NCI-H146 treated with DMSO at 0.1 percent for 48 hours (cell line): ENCODE data around the gene PIAS2.
"Not testable (repeated sequence)": the region's sequence is repeated elsewhere in the genome, so short reads cannot be mapped to it uniquely, and the experiment has no call there.

Source experiments
- DNase-seq: peaks from one replicate; lab custom pipeline; 2025; ENCODE audit not compliant: unreplicated experiment; lab: John Stamatoyannopoulos, UW

PIAS2 gene, protein sequence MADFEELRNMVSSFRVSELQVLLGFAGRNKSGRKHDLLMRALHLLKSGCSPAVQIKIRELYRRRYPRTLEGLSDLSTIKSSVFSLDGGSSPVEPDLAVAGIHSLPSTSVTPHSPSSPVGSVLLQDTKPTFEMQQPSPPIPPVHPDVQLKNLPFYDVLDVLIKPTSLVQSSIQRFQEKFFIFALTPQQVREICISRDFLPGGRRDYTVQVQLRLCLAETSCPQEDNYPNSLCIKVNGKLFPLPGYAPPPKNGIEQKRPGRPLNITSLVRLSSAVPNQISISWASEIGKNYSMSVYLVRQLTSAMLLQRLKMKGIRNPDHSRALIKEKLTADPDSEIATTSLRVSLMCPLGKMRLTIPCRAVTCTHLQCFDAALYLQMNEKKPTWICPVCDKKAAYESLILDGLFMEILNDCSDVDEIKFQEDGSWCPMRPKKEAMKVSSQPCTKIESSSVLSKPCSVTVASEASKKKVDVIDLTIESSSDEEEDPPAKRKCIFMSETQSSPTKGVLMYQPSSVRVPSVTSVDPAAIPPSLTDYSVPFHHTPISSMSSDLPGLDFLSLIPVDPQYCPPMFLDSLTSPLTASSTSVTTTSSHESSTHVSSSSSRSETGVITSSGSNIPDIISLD

DNA sequence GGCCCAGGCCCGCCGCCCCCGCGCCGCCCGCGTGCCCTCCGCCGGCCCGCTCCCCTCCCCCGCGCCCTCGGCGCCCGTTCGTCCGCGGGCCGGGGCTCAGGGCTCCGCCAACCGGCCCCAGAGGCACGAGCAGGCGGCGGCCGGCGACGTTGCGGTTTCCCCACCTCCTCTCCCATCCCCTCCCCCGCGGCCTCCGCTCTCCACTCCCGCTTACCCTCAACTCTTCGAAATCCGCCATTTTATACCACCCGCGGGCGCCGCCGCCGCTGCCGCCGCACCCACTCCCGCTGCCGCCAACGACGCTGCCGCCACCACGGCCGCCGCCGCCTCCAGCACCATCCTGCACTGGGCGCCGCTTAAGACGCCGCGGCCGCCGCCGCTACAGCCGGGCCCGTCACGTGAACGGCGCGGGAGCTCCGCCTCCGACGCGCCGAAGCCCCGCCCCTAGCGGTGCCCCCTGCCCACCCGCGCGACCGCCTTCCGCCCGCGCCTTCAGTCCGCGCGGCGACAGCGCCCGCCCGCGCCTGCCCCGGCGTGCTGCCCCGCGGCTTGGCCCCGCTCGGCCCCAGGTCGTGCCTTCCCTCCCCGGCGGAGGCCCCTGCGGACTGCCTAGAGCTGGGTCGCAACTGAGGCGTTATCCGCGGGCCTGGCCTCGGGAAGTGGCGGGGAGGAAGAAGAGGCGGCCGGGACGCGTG lies at the start of gene PIAS2, which contains the start of gene KATNAL2:
Gene PIAS2 (minus strand): TSS at position 400 of the 695 bp plus-strand sequence. CDS start 162 bp downstream, at position 238.
Gene KATNAL2 (plus strand): TSS at position 495 of the 695 bp plus-strand sequence. CDS start 29,271 bp downstream, outside the sequence.
- DNase-seq: peak; percentile 90

DNA sequence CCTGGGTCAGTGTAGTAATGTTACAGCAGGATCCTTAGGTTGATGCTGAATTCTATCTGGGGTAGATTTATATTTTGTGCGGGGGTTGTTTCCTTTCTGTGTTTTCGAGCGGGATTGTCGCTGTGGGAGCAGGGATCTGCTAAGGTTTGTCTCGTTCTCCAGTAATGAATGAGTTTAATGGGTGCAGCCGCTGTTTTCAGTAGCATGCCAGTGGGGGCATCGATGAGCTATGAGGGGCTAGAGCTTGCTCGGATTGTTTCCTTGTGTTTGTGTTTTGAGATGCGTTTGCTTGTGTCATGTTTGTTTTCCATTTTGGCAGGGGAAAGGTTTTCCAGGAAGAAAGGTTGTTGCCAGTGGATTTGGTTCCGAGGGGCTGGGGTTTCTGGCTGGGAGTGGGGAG lies 49.0 kb upstream of the PIAS2 start:
- DNase-seq: not testable (repeated sequence)

DNA sequence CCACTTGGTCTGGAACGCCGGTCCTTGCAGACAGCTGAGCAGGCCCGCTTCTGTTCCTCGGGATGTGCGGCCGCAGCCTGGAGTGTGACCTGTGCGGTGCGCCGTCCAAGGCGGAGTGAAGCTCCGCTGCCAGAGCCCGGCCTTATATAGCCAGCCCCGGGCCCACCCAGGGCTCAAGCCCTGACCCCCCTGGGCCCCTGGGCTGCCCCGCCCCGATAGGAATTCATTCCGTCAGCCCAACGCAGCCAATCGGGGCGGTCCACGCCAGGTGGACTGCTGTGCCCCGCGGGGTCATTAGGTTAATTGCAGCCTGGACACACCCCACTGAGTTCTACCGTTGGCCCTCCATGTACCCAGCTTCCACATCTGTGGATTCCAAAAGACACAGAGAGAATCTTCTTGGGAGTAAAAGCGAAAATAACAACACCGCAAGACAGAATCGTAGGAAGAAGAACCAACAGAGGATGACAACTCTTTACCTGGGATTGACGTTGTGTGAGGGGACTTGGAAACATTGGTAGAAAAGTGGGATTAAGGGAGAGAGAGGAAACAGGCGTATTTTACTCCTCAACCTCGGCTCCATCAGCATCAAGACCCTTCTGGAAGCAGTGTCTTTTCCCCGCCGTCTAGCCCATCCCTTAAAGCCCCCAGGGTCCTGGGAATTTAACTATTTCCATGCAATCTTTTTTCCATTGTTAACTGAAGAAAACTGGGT lies 47.4 kb upstream of the PIAS2 start:
- DNase-seq: not testable (repeated sequence)

DNA sequence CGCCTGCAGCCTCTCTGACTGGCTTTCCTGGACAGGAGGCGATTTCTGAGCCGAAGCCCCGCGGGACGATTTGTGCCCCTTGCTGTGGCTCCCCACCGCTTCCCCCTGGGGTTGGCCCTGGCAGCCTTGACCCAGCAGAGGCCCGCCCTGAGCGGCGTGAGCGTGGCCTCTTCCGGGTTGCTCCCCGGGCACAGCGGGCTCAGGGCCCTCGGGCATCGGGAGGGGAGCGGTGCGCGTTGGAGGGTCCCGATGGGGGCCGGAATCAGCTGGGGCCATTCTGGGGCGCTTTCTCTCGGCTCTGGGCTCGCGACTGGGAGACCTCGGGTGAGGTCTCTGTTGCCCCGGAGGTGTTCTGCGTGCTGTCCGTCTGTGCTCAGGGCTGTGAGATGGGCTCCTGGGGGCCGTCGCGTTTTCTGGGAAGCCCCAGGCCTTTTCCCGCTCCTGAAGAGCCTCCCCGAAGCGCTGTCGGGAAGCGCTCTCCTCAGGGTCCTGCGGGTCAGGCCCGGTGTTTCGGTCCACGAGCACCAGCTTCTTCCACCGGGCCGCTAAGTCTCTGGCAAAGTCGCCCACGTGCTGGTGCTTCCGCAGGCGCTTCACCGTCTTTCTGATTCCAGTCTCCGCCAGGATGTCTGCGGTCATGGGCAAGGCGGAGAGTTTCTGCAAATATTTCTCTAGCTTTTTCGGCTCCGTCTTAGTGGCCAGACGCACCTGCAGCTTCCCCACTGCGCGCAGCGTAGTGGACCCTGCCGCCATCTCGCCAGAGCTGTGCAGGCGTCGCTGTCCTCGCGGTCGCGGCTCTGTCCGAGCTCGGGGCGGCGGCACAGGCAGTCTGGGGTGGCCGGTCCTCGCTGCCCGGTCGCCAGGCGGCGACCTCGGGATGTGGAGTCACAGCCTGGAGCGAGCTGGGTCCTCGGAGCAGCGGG lies 46.6 kb upstream of the PIAS2 start:
- DNase-seq: not testable (repeated sequence)

DNA sequence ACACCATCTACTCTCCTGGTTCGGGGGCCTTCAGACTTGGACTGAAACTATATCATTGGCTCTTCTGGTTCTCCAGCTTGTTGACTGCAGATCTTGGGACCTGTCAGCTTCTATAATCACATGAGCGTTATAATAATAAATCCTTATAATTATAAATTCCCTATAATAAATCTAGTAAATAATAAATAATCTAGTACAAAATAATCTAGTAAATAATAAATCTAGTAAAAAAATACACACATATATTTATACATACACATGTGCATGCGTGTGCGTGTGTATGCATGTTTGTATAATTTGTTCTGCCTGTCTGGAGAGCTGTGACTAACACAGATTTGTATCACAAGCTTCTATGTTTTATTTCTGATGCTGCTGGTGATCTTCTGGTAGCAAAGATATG lies 40.9 kb upstream of the PIAS2 start:
- no peak for DNase-seq

DNA sequence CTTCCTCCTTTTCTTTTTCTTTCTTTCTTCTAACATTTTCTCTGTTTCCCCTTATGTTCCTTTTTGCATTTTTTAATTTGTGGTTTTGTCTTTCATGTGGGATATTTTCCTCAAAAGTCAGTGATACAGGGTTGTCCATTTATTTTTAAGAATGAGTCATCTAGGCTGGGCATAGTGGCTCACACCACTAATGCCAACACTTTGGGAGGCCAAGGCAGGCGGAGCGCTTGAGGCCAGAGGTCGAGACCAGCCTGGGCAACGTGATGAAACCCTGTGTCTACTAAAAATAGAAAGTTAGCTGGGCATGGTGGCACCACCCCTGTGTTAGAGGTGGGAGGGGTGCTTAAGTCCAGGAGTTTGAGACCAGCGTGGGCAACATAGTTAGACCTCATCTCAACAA lies 35.9 kb upstream of the PIAS2 start:
- no peak for DNase-seq

DNA sequence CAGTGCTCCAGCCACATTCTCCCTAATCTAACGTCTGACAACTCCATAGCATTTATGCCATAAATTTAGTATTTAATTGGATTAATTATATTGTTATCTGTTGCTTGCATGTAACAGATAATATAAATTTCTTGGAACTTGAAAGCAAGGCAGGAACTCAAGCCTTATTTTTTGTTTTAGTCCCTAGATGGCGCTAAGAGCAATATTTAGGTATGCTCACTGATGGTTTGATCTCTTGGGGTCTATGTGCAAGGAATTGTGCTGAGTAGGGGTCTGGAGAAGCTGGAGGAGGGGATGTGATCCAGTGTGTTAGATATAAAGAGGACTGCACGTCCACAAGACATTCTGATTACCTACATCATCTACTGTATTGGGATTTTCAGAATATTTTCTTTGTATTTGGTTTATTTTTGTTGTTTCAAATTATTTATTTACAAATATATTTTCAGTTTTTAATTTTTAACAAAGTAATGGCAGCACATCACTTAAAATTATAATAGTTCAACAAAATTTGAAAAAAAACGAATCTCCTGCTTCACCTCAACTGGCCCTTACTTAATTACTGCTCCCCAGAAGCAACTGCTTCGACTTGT lies 32.9 kb upstream of the PIAS2 start:
- DNase-seq: peak; percentile 45

DNA sequence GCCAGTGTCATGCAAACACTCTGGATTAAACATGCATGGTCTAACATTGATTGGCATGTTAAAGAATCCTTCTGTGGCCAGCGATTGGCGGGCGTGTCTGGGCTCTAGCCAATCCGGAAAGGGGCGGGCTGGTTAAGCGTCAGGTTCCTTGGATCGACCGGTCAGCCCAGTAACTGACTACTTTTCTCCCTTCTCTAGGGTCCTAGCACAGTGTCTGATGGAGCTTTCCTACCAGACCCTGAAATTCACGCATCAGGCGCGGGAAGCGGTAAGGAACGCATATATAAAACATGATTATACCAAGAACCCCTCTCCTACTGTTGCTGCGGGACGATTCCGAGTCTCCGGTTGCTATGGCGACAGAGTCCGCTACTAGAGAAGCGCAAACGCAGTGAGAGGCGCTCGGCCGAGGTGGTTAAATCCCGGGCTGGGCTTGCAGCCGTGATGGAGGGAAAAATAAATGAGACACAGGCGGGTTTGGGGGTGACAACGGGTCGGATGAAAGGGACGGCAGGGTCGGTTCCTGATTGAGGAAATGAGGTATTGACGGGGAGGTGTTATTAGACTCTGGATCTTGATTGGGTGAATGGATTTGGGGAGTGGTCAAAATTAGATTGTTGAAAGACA lies 29.5 kb upstream of the PIAS2 start:
- no peak for DNase-seq

DNA sequence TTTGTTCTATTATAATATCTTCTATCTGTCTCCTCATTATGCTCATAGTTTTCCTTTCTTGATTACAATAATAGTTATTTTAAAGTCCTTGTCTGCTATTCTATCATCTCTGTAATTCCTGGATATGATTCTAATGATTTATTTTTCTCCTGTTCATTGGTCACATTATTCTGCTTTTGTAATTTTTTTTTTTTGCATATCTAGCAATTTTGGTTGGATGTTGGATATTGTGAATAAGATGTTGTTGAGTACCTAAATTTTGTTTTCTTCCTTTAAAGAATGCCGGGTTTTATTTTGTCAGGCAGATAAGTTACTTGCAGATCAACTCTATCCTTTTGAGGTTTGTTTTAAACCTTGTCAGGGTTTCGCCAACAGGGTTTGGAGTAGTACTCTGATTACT lies 25.3 kb upstream of the PIAS2 start:
- DNase-seq: no peak

DNA sequence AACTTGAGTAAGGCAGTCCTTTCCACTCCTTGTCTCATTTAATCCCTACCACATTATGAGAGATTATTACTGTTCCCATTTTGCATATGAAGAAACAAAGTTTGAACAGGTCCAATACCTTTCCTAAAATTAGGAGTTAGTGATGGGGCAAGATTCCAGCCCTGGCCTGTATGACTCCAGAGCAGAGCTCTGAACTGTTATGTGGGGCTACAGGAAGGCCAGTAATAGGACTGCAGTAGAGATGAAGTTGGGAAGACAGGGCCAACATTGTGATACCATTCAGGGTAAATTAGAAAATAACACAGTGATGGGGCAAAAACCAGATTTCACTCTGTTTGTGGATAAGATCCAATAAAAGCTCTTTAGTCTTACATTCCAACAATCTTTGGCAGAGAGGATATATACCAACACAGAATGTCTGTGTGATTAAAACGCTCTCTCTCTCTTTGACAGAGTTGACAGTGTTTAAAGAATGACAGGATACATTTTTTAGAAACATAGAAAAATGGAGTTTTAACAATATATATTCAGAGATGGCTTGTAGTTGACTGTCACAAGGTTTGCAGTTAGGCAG lies 22.8 kb upstream of the PIAS2 start:
- no peak for DNase-seq

DNA sequence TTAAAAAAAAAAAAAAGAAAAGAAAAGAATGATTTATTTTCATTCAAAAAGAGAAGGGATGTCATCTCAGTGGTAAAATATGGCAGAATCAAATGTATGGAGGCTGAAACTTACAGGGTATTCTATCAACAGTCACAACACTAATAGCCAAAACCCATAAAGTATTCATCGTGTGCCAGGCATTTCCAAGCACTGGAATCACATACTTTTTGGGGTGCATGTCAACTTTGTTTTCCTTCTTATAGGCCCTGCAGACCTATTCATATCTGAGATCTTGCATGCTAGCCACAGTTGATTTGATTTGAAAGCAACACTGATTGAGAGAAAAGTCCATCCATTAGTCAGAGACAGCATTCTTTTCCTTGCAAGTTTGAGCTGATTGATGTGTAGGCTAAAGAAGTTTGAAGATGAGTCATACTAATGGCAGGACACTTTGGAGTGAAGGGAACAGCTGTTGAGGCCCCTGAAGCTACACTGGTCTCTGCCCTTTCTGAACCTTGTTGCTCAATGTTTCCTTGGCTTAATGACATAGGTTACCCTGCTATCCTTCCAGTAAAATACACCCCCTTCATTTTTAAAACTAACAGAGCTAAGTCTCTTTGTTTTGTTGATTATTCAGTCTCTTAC lies 22.1 kb upstream of the PIAS2 start:
- no peak for DNase-seq

DNA sequence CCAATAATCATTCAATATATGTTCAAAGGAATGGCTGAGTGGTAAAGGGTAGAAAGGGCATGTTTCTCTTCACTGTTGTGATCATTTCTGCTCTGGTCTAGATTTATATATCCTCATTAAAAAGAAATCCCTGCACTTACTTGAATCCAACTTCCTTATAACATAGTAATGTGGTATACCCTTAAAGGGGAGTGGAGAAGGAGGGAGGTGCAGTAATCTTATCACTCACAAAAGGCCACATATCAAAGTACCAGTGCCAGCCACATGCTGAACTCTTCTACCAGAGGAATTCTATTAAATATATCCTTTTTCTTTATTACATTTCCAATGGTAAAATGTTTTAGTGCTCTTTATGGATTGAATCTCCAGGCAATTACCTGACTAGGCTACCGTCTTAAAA lies 3.3 kb upstream of the PIAS2 start:
- no peak for DNase-seq

DNA sequence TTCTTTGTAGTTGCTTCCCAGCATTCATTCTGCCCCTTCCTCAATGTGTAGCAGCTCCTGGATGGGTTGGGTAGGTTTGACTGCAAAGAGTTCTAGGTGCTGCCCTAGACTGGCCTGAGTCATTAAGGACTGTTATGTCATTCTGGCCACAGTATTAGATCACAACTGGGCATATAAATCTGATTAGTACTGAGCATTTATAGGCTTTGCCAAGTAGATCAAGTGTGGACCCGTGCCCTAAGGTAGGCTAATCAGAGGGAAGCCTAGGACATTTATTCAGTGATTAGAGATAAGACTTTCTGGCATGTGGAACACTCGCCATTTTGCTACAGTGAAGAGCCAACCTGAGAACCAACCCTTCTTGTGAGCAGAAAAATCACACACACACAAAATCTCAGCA lies 2.8 kb upstream of the PIAS2 start:
- no peak for DNase-seq

DNA sequence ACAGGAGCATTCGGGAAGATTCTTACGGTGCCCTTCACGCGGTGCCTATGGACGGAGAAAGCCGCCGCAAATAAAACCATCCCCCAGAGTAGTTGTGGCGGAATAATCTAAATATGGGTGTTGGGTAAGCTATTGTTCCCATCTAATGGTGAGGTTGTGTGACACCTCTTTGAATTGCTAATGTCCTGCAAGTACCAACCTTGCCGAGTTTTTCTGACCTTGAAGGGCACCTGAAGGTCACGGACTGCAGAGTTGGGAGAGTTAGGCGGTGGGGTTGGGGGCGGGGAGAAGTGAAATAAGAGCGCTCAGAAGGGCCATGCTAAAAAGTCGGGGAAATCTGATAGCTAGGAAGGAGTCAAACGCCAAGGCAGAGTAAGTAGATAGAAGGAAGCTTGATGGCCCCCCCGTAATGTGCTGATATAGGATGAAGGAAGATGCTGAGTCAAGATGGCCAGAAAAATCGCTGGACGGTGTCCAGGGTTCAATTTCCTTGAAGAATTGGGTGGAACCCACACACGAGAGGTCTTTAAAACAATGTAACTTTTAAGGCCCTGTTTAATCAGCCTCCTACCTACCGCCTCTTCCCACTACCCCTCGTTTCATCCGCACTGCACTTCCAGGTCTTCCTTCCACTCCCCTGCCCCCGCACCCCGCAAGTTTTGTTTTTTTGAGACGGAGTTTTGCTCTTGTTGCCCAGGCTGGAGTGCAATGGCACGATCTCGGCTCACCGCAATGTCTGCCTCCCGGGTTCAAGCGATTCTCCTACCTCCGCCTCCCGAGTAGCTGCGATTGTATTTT lies 695 bp upstream of the PIAS2 start:
- peak; percentile 65 for DNase-seq

DNA sequence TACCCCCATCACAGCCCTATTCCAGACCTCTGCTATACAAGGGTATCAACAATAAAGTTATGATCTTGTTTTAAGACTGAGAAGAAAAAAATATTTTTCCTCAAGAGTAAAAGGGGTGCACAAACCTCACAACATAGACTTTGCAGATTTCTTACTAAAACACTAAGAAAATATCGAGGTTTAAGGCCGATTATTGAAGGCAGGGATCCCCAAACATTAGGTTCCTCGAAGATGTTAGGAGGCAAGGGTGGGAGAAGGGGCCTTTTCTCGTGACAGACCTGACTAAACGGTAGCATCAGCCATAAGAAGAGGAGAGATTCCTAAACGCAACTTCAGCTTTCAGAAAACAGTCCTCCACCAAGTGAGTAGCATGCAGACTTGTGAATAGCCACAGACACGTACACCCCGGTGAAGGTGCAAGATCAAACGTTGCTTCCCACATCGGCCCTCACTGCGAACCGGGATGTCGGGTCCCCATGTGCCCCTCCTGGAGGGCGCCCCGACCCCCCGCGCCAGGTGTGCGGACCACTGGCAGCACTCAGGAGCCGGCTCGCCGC lies 678 bp downstream of the PIAS2 start:
- peak; percentile 60 for DNase-seq

DNA sequence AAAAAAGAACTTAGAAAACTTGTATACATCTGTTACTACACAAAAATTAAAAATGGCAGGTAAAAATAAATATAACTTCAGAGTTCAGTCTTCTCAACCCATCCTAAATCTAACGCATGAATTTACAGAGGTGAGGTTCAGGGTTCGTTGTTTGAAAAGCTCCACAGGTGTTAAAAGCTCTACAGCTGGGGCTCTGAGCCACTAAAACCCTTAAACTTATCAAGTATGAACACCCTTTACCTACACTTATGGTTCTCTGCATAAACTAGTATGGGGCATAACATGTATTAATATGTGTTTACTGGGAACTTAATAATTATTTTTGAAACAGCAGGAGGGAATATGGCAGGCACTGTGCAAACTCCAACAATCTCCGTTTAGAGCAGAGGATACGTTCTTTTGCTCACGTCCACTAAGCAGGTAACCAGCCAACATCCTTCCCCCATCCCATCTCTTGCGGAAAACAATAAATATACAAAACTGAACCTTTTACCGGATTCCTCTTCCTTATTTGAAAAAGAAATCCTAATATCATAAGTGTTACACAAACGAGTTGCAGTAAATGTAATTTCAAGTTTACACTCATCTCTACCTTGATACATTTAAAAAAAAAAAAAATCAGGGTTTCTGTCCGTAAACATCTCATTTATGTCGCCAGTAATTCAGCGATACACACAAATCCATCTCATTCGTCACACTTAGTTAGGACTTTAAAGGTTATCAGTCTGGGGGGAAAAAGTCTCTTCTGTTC lies 1.3 kb downstream of the PIAS2 start:
- peak; percentile 38 for DNase-seq

DNA sequence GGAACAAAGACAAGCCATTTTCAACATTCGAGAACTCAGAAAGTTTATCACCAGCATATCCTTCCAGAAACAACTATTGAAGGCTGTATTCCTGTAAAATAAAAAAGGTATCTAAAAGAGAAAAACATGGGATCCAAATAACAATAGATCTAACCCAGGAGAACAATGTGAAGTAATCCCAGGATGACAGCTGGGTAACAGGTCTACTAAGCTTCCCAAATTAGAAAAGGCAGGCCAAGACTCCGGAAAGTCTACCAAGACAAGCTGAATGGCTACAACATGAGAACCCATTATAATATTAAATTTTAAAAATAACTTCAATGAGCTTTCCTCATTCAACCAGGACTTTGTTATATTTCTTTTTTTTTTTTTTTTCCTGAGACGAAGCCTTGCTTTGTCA lies 6.5 kb downstream of the PIAS2 start:
- DNase-seq: no peak
